ENCODE measurements around the gene VEGFB.

The VEGFB gene

GRCh38 chr11:64219354-64219684 lies 15.1 kb upstream of the VEGFB start:
- peaks cover 11% of the 10 kb centered on the region for H3K4me1 Mint-ChIP-seq
- H3K4me3 Mint-ChIP-seq, result no peak overlapping the region
- DNase-seq, result no peak
- no peaks in the 10 kb centered on the region for H3K9me3 Mint-ChIP-seq
- H3K36me3 Mint-ChIP-seq (ENCODE audit: low read depth), result peaks cover 13% of the 10 kb centered on the region
- no peak for TF ChIP-seq CTCF (IDR thresholded peaks at IDR 0.05)
- H3K27ac Mint-ChIP-seq, result no peak overlapping the region
- peaks cover 4% of the 10 kb centered on the region for H3K27me3 Mint-ChIP-seq (ENCODE audit: low read depth, poor library complexity)

- no peak for TF ChIP-seq CTCF (IDR thresholded peaks at IDR 0.05)
- H3K4me3 Mint-ChIP-seq, result no peak overlapping the region
- no peak overlapping the region for H3K27ac Mint-ChIP-seq
- DNase-seq, result no peak
- no peaks in the 10 kb centered on the region for H3K9me3 Mint-ChIP-seq
- peaks cover 9% of the 10 kb centered on the region for H3K36me3 Mint-ChIP-seq (ENCODE audit: low read depth)
- peaks cover 12% of the 10 kb centered on the region for H3K4me1 Mint-ChIP-seq
- peaks cover 4% of the 10 kb centered on the region for H3K27me3 Mint-ChIP-seq (ENCODE audit: low read depth, poor library complexity)
These were observed 14.6 kb upstream of the VEGFB start for GRCh38 chr11:64219755-64220154.

- peaks cover 17% of the 10 kb centered on the region for H3K4me1 Mint-ChIP-seq
- peaks cover 4% of the 10 kb centered on the region for H3K36me3 Mint-ChIP-seq (ENCODE audit: low read depth)
- peaks cover under 1% of the 10 kb centered on the region for H3K27me3 Mint-ChIP-seq (ENCODE audit: low read depth, poor library complexity)
- DNase-seq, result no peak
- TF ChIP-seq CTCF (IDR thresholded peaks at IDR 0.05), result no peak
- H3K27ac Mint-ChIP-seq, result no peak overlapping the region
- no peaks in the 10 kb centered on the region for H3K9me3 Mint-ChIP-seq
- H3K4me3 Mint-ChIP-seq, result no peak overlapping the region
These were observed 14.1 kb upstream of the VEGFB start for GRCh38 chr11:64220271-64220670.

GRCh38 chr11:64220798-64221197 lies 13.6 kb upstream of the VEGFB start:
- H3K36me3 Mint-ChIP-seq (ENCODE audit: low read depth), result no peaks in the 10 kb centered on the region
- H3K9me3 Mint-ChIP-seq, result no peaks in the 10 kb centered on the region
- H3K27ac Mint-ChIP-seq, result no peak overlapping the region
- no peak overlapping the region for H3K4me3 Mint-ChIP-seq
- peaks cover 22% of the 10 kb centered on the region for H3K4me1 Mint-ChIP-seq
- no peak for DNase-seq
- H3K27me3 Mint-ChIP-seq (ENCODE audit: low read depth, poor library complexity), result no peaks in the 10 kb centered on the region
- TF ChIP-seq CTCF (IDR thresholded peaks at IDR 0.05), result no peak

GRCh38 chr11:64222651-64223000 lies 11.8 kb upstream of the VEGFB start:
- Mint-ChIP-seq H3K27me3 (ENCODE audit: low read depth, poor library complexity) (no peaks in the 10 kb centered on the region), H3K36me3 (ENCODE audit: low read depth) (no peaks in the 10 kb centered on the region), H3K9me3 (no peaks in the 10 kb centered on the region)

More at GRCh38 chr11:64222651-64223000, 11.8 kb upstream of the VEGFB start:
- no peak for DNase-seq
- no peak overlapping the region for H3K27ac Mint-ChIP-seq
- H3K4me1 Mint-ChIP-seq, result peaks cover 31% of the 10 kb centered on the region
- no peak for TF ChIP-seq CTCF (IDR thresholded peaks at IDR 0.05)
- no peak overlapping the region for H3K4me3 Mint-ChIP-seq
